Neural cell (in vitro differentiated cells): ENCODE data around the gene PRSS27.
"Not testable (repeated sequence)": the region's sequence is repeated elsewhere in the genome, so short reads cannot be mapped to it uniquely, and the experiment has no call there.

Experiments used
- EZH2 ChIP-seq: fragments of 200-600, 300-800 bp; shearing (Covaris generic), sonication (generic); IDR thresholded peaks from 2 replicates; pipeline ENCODE4 v1.6.1; 2014; ENCODE audit warnings: antibody characterized with exemption, low read length, borderline replicate concordance, mild to moderate bottlenecking; ENCODE audit not compliant: insufficient read depth, poor library complexity, severe bottlenecking
- POLR2AphosphoS5 ChIP-seq: IDR thresholded peaks from 2 replicates; pipeline ENCODE4 v1.6.1; 2012
- RAD21 ChIP-seq: fragments of 450-650 bp; conservative IDR thresholded peaks from 2 replicates; pipeline ENCODE4 v1.6.1; 2014; ENCODE audit warnings: antibody characterized with exemption, mild to moderate bottlenecking, moderate library complexity
- TF ChIP-seq, protein P1 (sequence below): fragments of 450-650 bp; IDR thresholded peaks from 2 replicates; pipeline ENCODE4 v1.5.1; 2014; ENCODE audit warnings: antibody characterized with exemption, mild to moderate bottlenecking, moderate library complexity; ENCODE audit not compliant: poor library complexity, severe bottlenecking

DNA sequence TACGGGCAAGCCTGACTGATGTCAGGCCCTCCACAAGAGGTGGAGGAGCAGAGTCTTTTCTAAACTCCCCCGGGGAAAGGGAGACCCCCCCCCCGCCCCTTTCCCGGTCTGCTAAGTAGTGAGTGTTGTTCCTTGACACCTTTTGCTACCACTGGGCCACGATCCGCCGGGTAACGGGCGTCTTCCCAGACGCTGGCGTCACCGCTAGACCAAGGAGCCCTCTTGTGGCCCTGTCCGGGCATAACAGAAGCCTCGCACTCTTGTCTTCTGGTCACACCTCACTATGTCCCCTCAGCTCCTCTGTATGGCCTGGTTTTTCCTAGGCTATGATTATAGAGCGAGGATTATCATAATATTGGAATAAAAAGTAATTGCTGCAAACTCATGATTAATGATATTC lies 50.0 kb downstream of the PRSS27 start:
- TF ChIP-seq RAD21: peak; percentile 41
- TF ChIP-seq, protein P1, sequence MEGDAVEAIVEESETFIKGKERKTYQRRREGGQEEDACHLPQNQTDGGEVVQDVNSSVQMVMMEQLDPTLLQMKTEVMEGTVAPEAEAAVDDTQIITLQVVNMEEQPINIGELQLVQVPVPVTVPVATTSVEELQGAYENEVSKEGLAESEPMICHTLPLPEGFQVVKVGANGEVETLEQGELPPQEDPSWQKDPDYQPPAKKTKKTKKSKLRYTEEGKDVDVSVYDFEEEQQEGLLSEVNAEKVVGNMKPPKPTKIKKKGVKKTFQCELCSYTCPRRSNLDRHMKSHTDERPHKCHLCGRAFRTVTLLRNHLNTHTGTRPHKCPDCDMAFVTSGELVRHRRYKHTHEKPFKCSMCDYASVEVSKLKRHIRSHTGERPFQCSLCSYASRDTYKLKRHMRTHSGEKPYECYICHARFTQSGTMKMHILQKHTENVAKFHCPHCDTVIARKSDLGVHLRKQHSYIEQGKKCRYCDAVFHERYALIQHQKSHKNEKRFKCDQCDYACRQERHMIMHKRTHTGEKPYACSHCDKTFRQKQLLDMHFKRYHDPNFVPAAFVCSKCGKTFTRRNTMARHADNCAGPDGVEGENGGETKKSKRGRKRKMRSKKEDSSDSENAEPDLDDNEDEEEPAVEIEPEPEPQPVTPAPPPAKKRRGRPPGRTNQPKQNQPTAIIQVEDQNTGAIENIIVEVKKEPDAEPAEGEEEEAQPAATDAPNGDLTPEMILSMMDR: peak; percentile 66
- TF ChIP-seq POLR2AphosphoS5, EZH2: not testable (repeated sequence)
